GM23338 (cell line): ENCODE measurements around the gene ADCY4.

ENCODE experiments used
- STAT1 ChIP-seq: IDR thresholded peaks from one replicate; pipeline ENCODE4 v1.6.1; 2016; ENCODE audit warnings: antibody characterized with exemption; ENCODE audit not compliant: unreplicated experiment
- ZNF331 ChIP-seq: fragments of 250-450 bp; sonication (Bioruptor Pico); IDR thresholded peaks from 2 replicates; pipeline ENCODE4 v1.5.0; 2020; ENCODE audit warnings: low read depth, mild to moderate bottlenecking, moderate library complexity
- TF ChIP-seq, protein P1 (sequence below), 2 experiments: fragments of 200-600 bp in 1 of 2; sonication (generic) in 1 of 2; conservative IDR thresholded peaks; 2 replicates each; pipeline versions ENCODE4 v1.5.1 to v1.6.1; 2016 to 2017; ENCODE audit warnings: antibody characterized with exemption in 2 of 2, low read depth in 2 of 2, mild to moderate bottlenecking in 2 of 2, moderate library complexity in 1 of 2

DNA sequence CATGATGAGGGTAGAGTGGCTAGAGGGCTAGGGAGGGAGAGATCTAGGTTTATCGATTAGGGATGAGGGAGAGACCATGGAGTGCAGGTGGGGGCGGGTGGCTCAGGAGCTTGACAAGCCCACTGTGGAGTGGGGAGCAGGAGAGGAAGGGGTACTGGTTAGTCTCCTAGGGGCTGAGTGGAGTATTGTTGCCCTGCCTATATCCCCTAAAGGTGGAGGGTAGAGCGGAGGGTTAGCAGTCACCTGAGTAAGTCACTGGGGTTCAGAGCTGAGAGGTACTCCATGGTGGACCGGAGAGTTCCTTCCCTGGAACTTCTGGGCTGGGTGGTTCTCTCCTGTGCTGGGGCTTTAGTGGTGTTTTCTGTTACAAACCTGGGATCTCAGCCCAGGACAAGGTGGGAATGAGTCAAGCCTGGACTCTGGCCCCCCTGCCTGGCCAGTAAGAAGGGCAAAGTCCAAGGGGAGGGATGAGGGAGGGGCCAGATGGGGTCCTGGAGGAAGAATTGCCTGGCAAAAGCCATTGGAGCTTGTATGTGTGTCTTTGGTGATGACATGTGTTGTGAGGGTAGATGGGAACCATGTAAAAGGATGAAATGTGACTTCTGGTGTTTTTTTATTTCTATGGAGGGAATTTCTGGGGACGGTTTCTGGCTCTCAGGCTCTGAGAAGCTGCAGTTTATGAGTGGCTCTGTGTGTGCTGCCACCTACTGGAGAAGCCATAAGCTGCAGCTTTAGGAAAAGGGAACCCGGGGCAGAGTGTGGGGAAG, 27.1 kb downstream of the ADCY4 start, which contains the start of gene CIDEB:
- TF ChIP-seq STAT1 (no peak), ZNF331 (CRISPR knock-in tag) (no peak)
- TF ChIP-seq, protein P1, sequence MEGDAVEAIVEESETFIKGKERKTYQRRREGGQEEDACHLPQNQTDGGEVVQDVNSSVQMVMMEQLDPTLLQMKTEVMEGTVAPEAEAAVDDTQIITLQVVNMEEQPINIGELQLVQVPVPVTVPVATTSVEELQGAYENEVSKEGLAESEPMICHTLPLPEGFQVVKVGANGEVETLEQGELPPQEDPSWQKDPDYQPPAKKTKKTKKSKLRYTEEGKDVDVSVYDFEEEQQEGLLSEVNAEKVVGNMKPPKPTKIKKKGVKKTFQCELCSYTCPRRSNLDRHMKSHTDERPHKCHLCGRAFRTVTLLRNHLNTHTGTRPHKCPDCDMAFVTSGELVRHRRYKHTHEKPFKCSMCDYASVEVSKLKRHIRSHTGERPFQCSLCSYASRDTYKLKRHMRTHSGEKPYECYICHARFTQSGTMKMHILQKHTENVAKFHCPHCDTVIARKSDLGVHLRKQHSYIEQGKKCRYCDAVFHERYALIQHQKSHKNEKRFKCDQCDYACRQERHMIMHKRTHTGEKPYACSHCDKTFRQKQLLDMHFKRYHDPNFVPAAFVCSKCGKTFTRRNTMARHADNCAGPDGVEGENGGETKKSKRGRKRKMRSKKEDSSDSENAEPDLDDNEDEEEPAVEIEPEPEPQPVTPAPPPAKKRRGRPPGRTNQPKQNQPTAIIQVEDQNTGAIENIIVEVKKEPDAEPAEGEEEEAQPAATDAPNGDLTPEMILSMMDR (conservative IDR thresholded peaks at IDR 0.05; ENCODE audit: low read depth in 2 of 2), result peak; percentile 77 to 95
